ENCODE measurements around the gene PRR15L.

GRCh38 chr17:47964856-47965255 is 7.2 kb upstream of the PRR15L start:
- TF ChIP-seq CTCF (IDR thresholded peaks at IDR 0.05) (no peak), POLR2A (IDR thresholded peaks at IDR 0.05) (no peak)

Data from lower leg skin (tissue), 3 donors.